Measurements from ENCODE around the gene PHF14. TPM values are rescaled to one million over a fixed set of nuclear protein-coding genes. Genes with fewer than 3 reads are reported as not detected.

PHF14 gene
- polyA plus RNA-seq, 2 of the 4 experiments (the other 2 are of a cell fraction) = 36.7 to 48.0 TPM

- CTCF ChIA-PET = interaction anchor here (0.6 to 1.3 kb wide), 3 partner anchors 10 to 64 kb away, joined by 3 to 4 read pairs (median 4); no protein-coding TSS in a partner anchor
- no peak for FAIRE-seq
- TF ChIP-seq RFX5 (IDR thresholded peaks at IDR 0.05) (no peak), E2F6 (IDR thresholded peaks at IDR 0.05; ENCODE audit: borderline replicate concordance, low read depth) (no peak), RCOR1 (IDR thresholded peaks at IDR 0.05; ENCODE audit: low read depth, low read length) (no peak), CTCF (IDR thresholded peaks at IDR 0.05) (no peak), MAFK (IDR thresholded peaks at IDR 0.05; ENCODE audit: partially characterized antibody) (no peak), CBX8 (IDR thresholded peaks at IDR 0.05) (no peak), NR3C1 (IDR thresholded peaks at IDR 0.05) (no peak), HOXB13 (CRISPR knock-in tag; IDR thresholded peaks at IDR 0.05; ENCODE audit: low read depth) (no peak), CHD4 (IDR thresholded peaks at IDR 0.05; ENCODE audit: borderline replicate concordance) (no peak), JUN (IDR thresholded peaks at IDR 0.05) (no peak), HES2 (IDR thresholded peaks at IDR 0.05) (no peak), BHLHE40 (IDR thresholded peaks at IDR 0.05; ENCODE audit: low read depth, low read length) (no peak), NPAS2 (CRISPR knock-in tag; IDR thresholded peaks at IDR 0.05; ENCODE audit: borderline replicate concordance) (no peak), FOSL2 (IDR thresholded peaks at IDR 0.05) (no peak), FOSL2 (CRISPR knock-in tag; IDR thresholded peaks at IDR 0.05) (no peak), RARB (CRISPR knock-in tag; IDR thresholded peaks at IDR 0.05) (no peak), ZNF302 (CRISPR knock-in tag; IDR thresholded peaks at IDR 0.05) (no peak), CEBPB (IDR thresholded peaks at IDR 0.05) (no peak), FOSB (CRISPR knock-in tag; IDR thresholded peaks at IDR 0.05) (no peak)
- DNase-seq (ENCODE audit: low read depth in 1 of 2, low spot score in 1 of 2) = no peak
- Histone ChIP-seq H3K9me3 (no peaks in the 10 kb centered on the region), H3K4me1 (peaks cover 6% of the 10 kb centered on the region; the same call in 1 of the 3 replicates), H3K4me2 (no peak overlapping the region), H3K4me3 (no peak overlapping the region), H3K27ac (no peak overlapping the region)
- 67% methylated on average over 17 of the region's 17 CpGs for WGBS (ENCODE audit: missing lambda C conversion rate)
- peak in 1 of 2 experiments; percentile 66; a peak in 2 of 6 replicates for ATAC-seq
- POLR2A ChIA-PET = no interaction called here
Measured at GRCh38 chr7:11193131-11193867, 219.6 kb downstream of the PHF14 start.

GRCh38 chr7:11193888-11194287 lies 220.2 kb downstream of the PHF14 start:
- ChIA-PET POLR2A (no interaction called here), CTCF (interaction anchor here (1.1 to 4.7 kb wide), 2 partner anchors 11 to 18 kb away, joined by 3 to 23 read pairs; no protein-coding TSS in a partner anchor)
- peaks cover 6% of the 10 kb centered on the region; the same call in 1 of the 3 replicates for H3K4me1 ChIP-seq
- no peak overlapping the region for H3K4me2 ChIP-seq
- no peak for DNase-seq (ENCODE audit: low read depth in 1 of 2, low spot score in 1 of 2)
- WGBS (ENCODE audit: missing lambda C conversion rate) = 75% methylated on average over 2 of the region's 2 CpGs
- ATAC-seq = no peak
- H3K9me3 ChIP-seq = no peaks in the 10 kb centered on the region
- H3K4me3 ChIP-seq = no peak overlapping the region
- TF ChIP-seq MAZ (IDR thresholded peaks at IDR 0.05; ENCODE audit: borderline replicate concordance, low read depth, low read length) (no peak), E2F6 (IDR thresholded peaks at IDR 0.05; ENCODE audit: borderline replicate concordance, low read depth) (no peak), HDAC2 (IDR thresholded peaks at IDR 0.05) (no peak), HOXB13 (CRISPR knock-in tag; IDR thresholded peaks at IDR 0.05; ENCODE audit: low read depth) (no peak), ESRRA (IDR thresholded peaks at IDR 0.05; ENCODE audit: borderline replicate concordance, low read length) (no peak), FOSL2 (IDR thresholded peaks at IDR 0.05) (no peak), FOSL2 (CRISPR knock-in tag; IDR thresholded peaks at IDR 0.05) (no peak), FOXS1 (CRISPR knock-in tag; IDR thresholded peaks at IDR 0.05) (no peak), CHD4 (IDR thresholded peaks at IDR 0.05; ENCODE audit: borderline replicate concordance) (no peak), ZFP36 (IDR thresholded peaks at IDR 0.05; ENCODE audit: borderline replicate concordance, partially characterized antibody) (no peak), POLR2A (IDR thresholded peaks at IDR 0.05; ENCODE audit: low read length) (no peak), BHLHE40 (IDR thresholded peaks at IDR 0.05; ENCODE audit: low read depth, low read length) (no peak), NR3C1 (IDR thresholded peaks at IDR 0.05) (no peak), EP300 (IDR thresholded peaks at IDR 0.05) (no peak)
- no peak overlapping the region for H3K27ac ChIP-seq
- no peak for FAIRE-seq

Measured in A549 (cell line).